ENCODE data around the gene ADCY1.

GRCh38 chr7:45617166-45617565 is 43.0 kb downstream of the ADCY1 start:
- TF ChIP-seq YY1 (IDR thresholded peaks at IDR 0.05; ENCODE audit: insufficient read depth, insufficient read length): no peak
- TF ChIP-seq ZNF274 (IDR thresholded peaks at IDR 0.05; ENCODE audit: low read depth, low read length): no peak

Data from NT2/D1 (cell line).